Neural crest cell (in vitro differentiated cells): ENCODE data around the gene FPR2. TPM values are rescaled to one million over a fixed set of nuclear protein-coding genes. Genes with fewer than 3 reads are reported as not detected.

Source experiments
- DNase-seq: peaks from one replicate; pipeline ENCODE4 v3.0.0; 2021; ENCODE audit warnings: low read depth, mixed read lengths, low spot score
- H3K27ac Mint-ChIP-seq: one replicate; pipeline ENCODE4 v1.8.0; 2021; ENCODE audit warnings: mild to moderate bottlenecking, mixed read lengths; ENCODE audit not compliant: unreplicated experiment
- H3K27me3 Mint-ChIP-seq: 2 replicates; pipeline ENCODE4 v1.8.0; 2021; ENCODE audit warnings: low read depth, mild to moderate bottlenecking, mixed read lengths
- H3K36me3 Mint-ChIP-seq: 2 replicates; pipeline ENCODE4 v1.8.0; 2021; ENCODE audit warnings: low read depth, mild to moderate bottlenecking, mixed read lengths
- H3K4me1 Mint-ChIP-seq: 2 replicates; pipeline ENCODE4 v1.8.0; 2021; ENCODE audit warnings: mixed read lengths
- H3K4me3 Mint-ChIP-seq: one replicate; pipeline ENCODE4 v1.8.0; 2021; ENCODE audit warnings: mild to moderate bottlenecking, mixed read lengths
- H3K9me3 Mint-ChIP-seq: 2 replicates; pipeline ENCODE4 v1.8.0; 2021; ENCODE audit warnings: mixed read lengths
- total RNA-seq: library from RNA; stranded (reverse); gene quantifications from 2 replicates; pipeline ENCODE4 v1.2.1, GENCODE V29; 2021
- TF ChIP-seq, protein P1 (sequence below): fragments of 200-600 bp; sonication (generic); conservative IDR thresholded peaks from 2 replicates; pipeline ENCODE4 v1.5.0; 2021; ENCODE audit warnings: antibody characterized with exemption, mild to moderate bottlenecking

The FPR2 gene
- total RNA-seq, 1 donor from 2014 or later, result not detected

DNA sequence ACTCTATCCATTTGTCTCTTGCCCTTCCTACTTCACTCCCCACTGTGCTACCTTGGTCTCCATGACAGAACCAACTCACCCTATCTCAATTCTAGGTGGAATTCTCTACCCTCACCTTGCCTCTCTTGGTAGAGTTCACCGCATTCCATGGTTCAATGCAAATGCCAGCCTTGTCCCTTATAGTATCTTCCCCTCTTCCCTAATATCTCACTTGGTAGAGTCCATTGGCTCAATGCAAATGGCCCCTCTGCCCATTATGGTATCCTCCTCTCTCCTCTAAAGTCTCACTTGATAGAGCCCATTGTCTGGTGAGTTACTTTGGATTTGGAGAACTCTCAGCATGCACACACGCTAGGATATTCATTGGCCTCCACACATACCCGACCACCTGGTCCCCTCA lies 45.1 kb upstream of the FPR2 start:
- no peak for DNase-seq
- no peak overlapping the region for H3K27ac Mint-ChIP-seq
- TF ChIP-seq, protein P1, sequence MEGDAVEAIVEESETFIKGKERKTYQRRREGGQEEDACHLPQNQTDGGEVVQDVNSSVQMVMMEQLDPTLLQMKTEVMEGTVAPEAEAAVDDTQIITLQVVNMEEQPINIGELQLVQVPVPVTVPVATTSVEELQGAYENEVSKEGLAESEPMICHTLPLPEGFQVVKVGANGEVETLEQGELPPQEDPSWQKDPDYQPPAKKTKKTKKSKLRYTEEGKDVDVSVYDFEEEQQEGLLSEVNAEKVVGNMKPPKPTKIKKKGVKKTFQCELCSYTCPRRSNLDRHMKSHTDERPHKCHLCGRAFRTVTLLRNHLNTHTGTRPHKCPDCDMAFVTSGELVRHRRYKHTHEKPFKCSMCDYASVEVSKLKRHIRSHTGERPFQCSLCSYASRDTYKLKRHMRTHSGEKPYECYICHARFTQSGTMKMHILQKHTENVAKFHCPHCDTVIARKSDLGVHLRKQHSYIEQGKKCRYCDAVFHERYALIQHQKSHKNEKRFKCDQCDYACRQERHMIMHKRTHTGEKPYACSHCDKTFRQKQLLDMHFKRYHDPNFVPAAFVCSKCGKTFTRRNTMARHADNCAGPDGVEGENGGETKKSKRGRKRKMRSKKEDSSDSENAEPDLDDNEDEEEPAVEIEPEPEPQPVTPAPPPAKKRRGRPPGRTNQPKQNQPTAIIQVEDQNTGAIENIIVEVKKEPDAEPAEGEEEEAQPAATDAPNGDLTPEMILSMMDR, result no peak
- H3K4me3 Mint-ChIP-seq, result no peak overlapping the region
- no peaks in the 10 kb centered on the region for H3K4me1 Mint-ChIP-seq
- H3K36me3 Mint-ChIP-seq, result no peaks in the 10 kb centered on the region
- no peaks in the 10 kb centered on the region for H3K9me3 Mint-ChIP-seq
- H3K27me3 Mint-ChIP-seq, result peaks cover 76% of the 10 kb centered on the region

DNA sequence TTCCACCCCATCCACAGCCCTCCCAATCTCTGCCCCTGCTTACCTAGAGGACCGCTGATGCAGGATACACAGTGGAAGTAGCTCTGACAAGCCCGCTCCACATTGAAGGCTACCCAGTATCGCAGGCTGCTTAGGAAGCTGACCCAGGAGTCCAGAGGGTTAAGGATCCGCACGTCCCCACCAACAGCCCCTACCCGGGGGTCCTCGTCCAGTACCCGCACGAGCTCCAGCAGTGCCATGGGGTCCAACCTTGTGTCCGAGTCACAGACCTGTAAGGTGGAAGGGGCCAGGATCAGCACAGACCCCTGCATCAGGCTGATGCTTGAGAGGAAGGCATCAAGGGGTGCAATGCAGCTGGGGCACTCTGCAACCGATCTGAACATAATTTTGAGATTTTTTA lies 44.1 kb upstream of the FPR2 start:
- Mint-ChIP-seq H3K36me3 (no peaks in the 10 kb centered on the region), H3K27ac (no peak overlapping the region), H3K4me1 (no peaks in the 10 kb centered on the region), H3K4me3 (no peak overlapping the region), H3K27me3 (peaks cover 74% of the 10 kb centered on the region), H3K9me3 (no peaks in the 10 kb centered on the region)
- no peak for DNase-seq
- TF ChIP-seq, protein P1, result no peak

DNA sequence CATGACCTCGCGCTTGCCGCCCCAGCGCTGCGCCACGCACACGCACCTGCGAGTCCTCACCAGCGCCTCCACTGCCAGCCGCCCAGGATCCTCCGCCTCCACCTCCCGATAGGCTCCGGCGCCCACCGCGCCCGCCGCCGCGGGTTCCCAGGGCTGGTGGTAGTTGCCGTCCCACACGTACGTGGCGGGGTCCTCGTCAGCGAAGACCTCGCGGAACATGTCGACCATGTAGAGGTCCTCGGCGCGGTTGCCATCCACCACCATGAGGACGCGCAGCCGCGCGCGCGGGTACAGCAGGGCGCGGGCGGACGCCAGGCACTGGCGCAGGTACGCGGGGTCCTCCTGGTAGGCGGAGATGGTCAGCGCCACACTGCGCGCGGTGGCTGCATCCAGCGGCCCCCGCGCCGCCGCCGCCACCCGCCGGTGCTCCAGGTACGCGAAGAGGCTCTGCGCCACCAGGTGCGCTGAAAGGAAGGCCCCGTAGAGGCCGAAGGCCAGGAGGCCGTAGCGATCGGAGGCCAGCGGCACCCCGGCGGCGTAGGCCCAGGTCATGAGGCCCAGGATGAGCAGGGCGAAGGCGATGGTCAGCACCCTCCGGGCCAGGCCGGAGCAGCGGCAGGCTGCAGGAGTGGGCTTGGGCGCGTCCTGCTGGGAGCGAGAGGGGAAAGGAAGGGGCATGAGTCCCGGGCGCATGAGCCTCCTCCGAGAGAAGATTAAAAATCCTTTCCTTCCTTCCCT lies 41.6 kb upstream of the FPR2 start:
- no peak overlapping the region for H3K27ac Mint-ChIP-seq
- H3K9me3 Mint-ChIP-seq, result no peaks in the 10 kb centered on the region
- H3K36me3 Mint-ChIP-seq, result no peaks in the 10 kb centered on the region
- no peaks in the 10 kb centered on the region for H3K4me1 Mint-ChIP-seq
- TF ChIP-seq, protein P1, result no peak
- peaks cover 88% of the 10 kb centered on the region for H3K27me3 Mint-ChIP-seq
- no peak overlapping the region for H3K4me3 Mint-ChIP-seq
- DNase-seq, result no peak

DNA sequence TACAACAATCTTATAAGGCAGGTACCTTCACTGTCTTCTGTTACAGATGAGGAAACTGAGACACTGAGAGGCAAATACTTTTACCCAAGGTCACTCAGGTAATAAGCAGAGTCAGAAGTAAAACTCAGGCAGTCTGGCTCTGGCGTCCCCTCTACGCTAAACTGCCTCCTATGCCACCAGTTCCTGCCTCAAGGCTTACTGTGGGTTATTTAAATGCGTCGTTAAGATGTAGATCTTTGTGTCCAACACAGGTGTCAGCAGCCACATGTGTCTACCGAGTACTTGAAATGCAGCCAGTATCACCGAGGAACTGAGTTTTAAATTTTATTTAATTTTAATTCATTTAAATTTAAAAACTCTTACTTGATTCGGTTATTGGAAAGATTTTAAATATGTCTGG lies 39.1 kb upstream of the FPR2 start:
- H3K27me3 Mint-ChIP-seq, result peaks cover 81% of the 10 kb centered on the region
- H3K4me3 Mint-ChIP-seq, result no peak overlapping the region
- no peak overlapping the region for H3K27ac Mint-ChIP-seq
- TF ChIP-seq, protein P1, result no peak
- no peak for DNase-seq
- no peaks in the 10 kb centered on the region for H3K4me1 Mint-ChIP-seq
- H3K36me3 Mint-ChIP-seq, result no peaks in the 10 kb centered on the region
- no peaks in the 10 kb centered on the region for H3K9me3 Mint-ChIP-seq

DNA sequence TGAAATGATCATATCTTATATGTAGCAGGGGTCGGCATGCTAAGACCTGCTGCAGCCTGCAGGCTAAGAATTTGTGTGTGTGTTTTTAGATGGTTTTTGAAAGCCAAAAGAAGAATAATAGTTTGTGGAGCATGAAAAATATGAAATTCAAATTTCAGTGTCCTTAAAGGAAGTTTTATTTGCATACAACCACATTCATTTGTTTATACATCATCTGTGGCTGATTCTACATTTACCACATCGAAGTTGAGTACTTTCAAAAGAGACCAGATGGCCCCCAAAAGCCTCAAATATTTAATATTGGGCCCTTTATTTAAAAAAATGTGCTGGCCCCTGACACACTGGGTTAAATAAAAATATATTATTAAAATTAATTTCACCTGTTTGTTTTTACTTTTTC lies 38.5 kb upstream of the FPR2 start:
- no peak for DNase-seq
- Mint-ChIP-seq H3K4me3 (no peak overlapping the region), H3K27ac (no peak overlapping the region), H3K9me3 (no peaks in the 10 kb centered on the region), H3K4me1 (no peaks in the 10 kb centered on the region), H3K27me3 (peaks cover 81% of the 10 kb centered on the region), H3K36me3 (no peaks in the 10 kb centered on the region)
- TF ChIP-seq, protein P1, result no peak
